Muscle layer of colon (tissue), 2 donors: ENCODE results near the gene BPIFB6.
"Not testable (repeated sequence)": the region's sequence is repeated elsewhere in the genome, so short reads cannot be mapped to it uniquely, and the experiment has no call there.

Experiments used
- H3K27ac ChIP-seq: one replicate; pipeline ENCODE4 v1.7.0; 2013; ENCODE audit warnings: low read depth, mild to moderate bottlenecking, low read length, moderate library complexity
- H3K27me3 ChIP-seq, 2 donors: one replicate each; pipeline ENCODE4 v1.7.0; 2013; ENCODE audit warnings: low read length in 2 of 2, mild to moderate bottlenecking in 2 of 2; ENCODE audit not compliant: insufficient read depth in 2 of 2, control insufficient read depth in 1 of 2
- H3K36me3 ChIP-seq: one replicate; pipeline ENCODE4 v1.7.0; 2013; ENCODE audit warnings: mild to moderate bottlenecking, low read length; ENCODE audit not compliant: insufficient read depth
- H3K4me1 ChIP-seq: one replicate; pipeline ENCODE4 v1.7.0; 2013; ENCODE audit warnings: mild to moderate bottlenecking, low read length; ENCODE audit not compliant: insufficient read depth
- H3K4me3 ChIP-seq, 2 donors: one replicate each; pipeline ENCODE4 v1.7.0; 2013; ENCODE audit warnings: low read length in 2 of 2, low read depth in 1 of 2, mild to moderate bottlenecking in 1 of 2, moderate library complexity in 1 of 2
- H3K9ac ChIP-seq: one replicate; pipeline ENCODE4 v1.7.0; 2013; ENCODE audit warnings: low read length
- H3K9me3 ChIP-seq: one replicate; pipeline ENCODE4 v1.7.0; 2013; ENCODE audit warnings: mild to moderate bottlenecking, low read length
- donor health status: abdominal sarcoma.
- donor health status: Adenocarcinoma of cecum.

Gene BPIFB6

GRCh38 chr20:33042430-33042829 lies 11.0 kb downstream of the BPIFB6 start:
- H3K36me3 ChIP-seq: no peaks in the 10 kb centered on the region
- no peaks in the 10 kb centered on the region for H3K9me3 ChIP-seq
- H3K27me3 ChIP-seq: no peaks in the 10 kb centered on the region
- no peaks in the 10 kb centered on the region for H3K4me1 ChIP-seq
- no peak overlapping the region for H3K4me3 ChIP-seq
- no peak overlapping the region for H3K27ac ChIP-seq
- H3K9ac ChIP-seq: no peak overlapping the region

- H3K4me1 ChIP-seq: no peaks in the 10 kb centered on the region
These were observed 11.7 kb downstream of the BPIFB6 start for GRCh38 chr20:33042983-33043730.

GRCh38 chr20:33043731-33044181 lies 12.3 kb downstream of the BPIFB6 start:
- Histone ChIP-seq H3K4me3 (no peak overlapping the region), H3K9ac (no peak overlapping the region), H3K27ac (no peak overlapping the region), H3K9me3 (no peaks in the 10 kb centered on the region), H3K4me1 (no peaks in the 10 kb centered on the region), H3K27me3 (no peaks in the 10 kb centered on the region), H3K36me3 (no peaks in the 10 kb centered on the region)

More at GRCh38 chr20:33042983-33043730, 11.7 kb downstream of the BPIFB6 start:
- Histone ChIP-seq H3K4me3 (no peak overlapping the region), H3K27me3 (no peaks in the 10 kb centered on the region), H3K36me3 (no peaks in the 10 kb centered on the region), H3K9me3 (no peaks in the 10 kb centered on the region), H3K9ac (no peak overlapping the region), H3K27ac (no peak overlapping the region)

- H3K36me3 ChIP-seq, H3K27me3 ChIP-seq, H3K4me3 ChIP-seq, H3K9ac ChIP-seq, H3K9me3 ChIP-seq, H3K4me1 ChIP-seq, H3K27ac ChIP-seq: not testable (repeated sequence)
These were observed 13.8 kb downstream of the BPIFB6 start for GRCh38 chr20:33045129-33045721.

GRCh38 chr20:33046412-33046811 lies 15.0 kb downstream of the BPIFB6 start:
- no peaks in the 10 kb centered on the region for H3K36me3 ChIP-seq
- H3K4me3 ChIP-seq: no peak overlapping the region
- H3K27ac ChIP-seq: no peak overlapping the region
- H3K27me3 ChIP-seq: no peaks in the 10 kb centered on the region
- no peaks in the 10 kb centered on the region for H3K9me3 ChIP-seq
- no peaks in the 10 kb centered on the region for H3K4me1 ChIP-seq
- no peak overlapping the region for H3K9ac ChIP-seq

- no peaks in the 10 kb centered on the region for H3K36me3 ChIP-seq
- H3K4me3 ChIP-seq: no peak overlapping the region
- H3K9me3 ChIP-seq: no peaks in the 10 kb centered on the region
- no peak overlapping the region for H3K27ac ChIP-seq
- H3K4me1 ChIP-seq: no peaks in the 10 kb centered on the region
- H3K27me3 ChIP-seq: no peaks in the 10 kb centered on the region
- H3K9ac ChIP-seq: no peak overlapping the region
These were observed 19.9 kb downstream of the BPIFB6 start for GRCh38 chr20:33051333-33051732.

- H3K27me3 ChIP-seq: no peaks in the 10 kb centered on the region
- H3K9ac ChIP-seq: no peak within 1 kb of the TSS
- H3K36me3 ChIP-seq: no peaks in the 10 kb centered on the region
- no peak within 1 kb of the TSS for H3K4me3 ChIP-seq
- H3K4me1 ChIP-seq: no peaks in the 10 kb centered on the region
- H3K27ac ChIP-seq: no peak within 1 kb of the TSS
- no peaks in the 10 kb centered on the region for H3K9me3 ChIP-seq
These were observed 22.1 kb downstream of the BPIFB6 start, which contains the start of gene BPIFB3 for GRCh38 chr20:33053291-33054106. Gene BPIFB3 (plus strand): TSS chr20:33053903. CDS start chr20:33055436, 1,533 bp downstream.

- no peaks in the 10 kb centered on the region for H3K4me1 ChIP-seq
- H3K4me3 ChIP-seq: no peak overlapping the region
- H3K36me3 ChIP-seq: no peaks in the 10 kb centered on the region
- H3K9me3 ChIP-seq: no peaks in the 10 kb centered on the region
- no peak overlapping the region for H3K27ac ChIP-seq
- H3K27me3 ChIP-seq: no peaks in the 10 kb centered on the region
- no peak overlapping the region for H3K9ac ChIP-seq
These were observed 22.9 kb downstream of the BPIFB6 start for GRCh38 chr20:33054381-33054780.

GRCh38 chr20:33054791-33055190 lies 23.3 kb downstream of the BPIFB6 start:
- H3K27ac ChIP-seq: no peak overlapping the region
- H3K4me1 ChIP-seq: no peaks in the 10 kb centered on the region
- H3K9ac ChIP-seq: no peak overlapping the region
- H3K36me3 ChIP-seq: no peaks in the 10 kb centered on the region
- H3K4me3 ChIP-seq: no peak overlapping the region
- no peaks in the 10 kb centered on the region for H3K9me3 ChIP-seq
- no peaks in the 10 kb centered on the region for H3K27me3 ChIP-seq

- Histone ChIP-seq H3K9me3 (no peaks in the 10 kb centered on the region), H3K9ac (no peak overlapping the region), H3K36me3 (no peaks in the 10 kb centered on the region), H3K27me3 (no peaks in the 10 kb centered on the region), H3K27ac (no peak overlapping the region), H3K4me1 (no peaks in the 10 kb centered on the region), H3K4me3 (no peak overlapping the region)
These were observed 27.7 kb downstream of the BPIFB6 start for GRCh38 chr20:33059136-33059535.

- no peak overlapping the region for H3K4me3 ChIP-seq
- H3K4me1 ChIP-seq: no peaks in the 10 kb centered on the region
- H3K36me3 ChIP-seq: no peaks in the 10 kb centered on the region
- no peaks in the 10 kb centered on the region for H3K27me3 ChIP-seq
- H3K27ac ChIP-seq: no peak overlapping the region
- no peaks in the 10 kb centered on the region for H3K9me3 ChIP-seq
- H3K9ac ChIP-seq: no peak overlapping the region
These were observed 28.4 kb downstream of the BPIFB6 start for GRCh38 chr20:33059741-33060390.
